Upper lobe of left lung (tissue), 4 donors: Measurements from ENCODE around the gene ARF5.

Experiments used
- POLR2A ChIP-seq, 4 donors: fragments of 450-650 bp; IDR thresholded peaks; one replicate each; pipeline ENCODE4 v1.5.1; 2016 to 2017; ENCODE audit warnings: antibody characterized with exemption in 4 of 4, mild to moderate bottlenecking in 2 of 4
- POLR2AphosphoS5 ChIP-seq, 2 donors: sonication (generic); formaldehyde crosslinking; IDR thresholded peaks; one replicate each; pipeline ENCODE4 v1.5.1; 2017; ENCODE audit warnings: antibody characterized with exemption in 2 of 2
- TF ChIP-seq, protein P1 (sequence below), 6 experiments: fragments of 450-650 bp in 4 of 6; fragments of 200-600 bp in 2 of 6; sonication (generic) in 2 of 6; IDR thresholded peaks; one replicate each; pipeline ENCODE4 v1.5.1; 2016 to 2019; ENCODE audit warnings: antibody characterized with exemption in 6 of 6

DNA sequence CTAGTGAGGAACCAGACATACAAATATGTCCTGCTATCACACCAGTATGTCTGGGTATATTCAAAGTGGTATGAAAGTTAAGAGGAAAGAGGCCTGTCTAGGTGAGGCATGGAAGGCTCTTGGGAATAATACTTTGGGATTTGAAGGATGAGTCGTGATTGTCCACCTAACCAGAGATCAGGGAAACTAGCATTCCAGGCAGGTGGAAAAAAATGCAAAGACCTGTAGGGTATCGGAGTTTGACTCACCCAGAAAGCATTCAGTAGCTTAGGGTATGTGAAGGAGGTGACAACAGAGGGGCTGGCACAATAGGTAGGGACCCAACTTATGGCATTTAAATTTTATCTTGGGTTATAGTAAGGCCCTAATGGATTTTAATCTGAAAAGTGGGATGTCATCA is 1.9 kb upstream of the ARF5 start:
- TF ChIP-seq, protein P1, sequence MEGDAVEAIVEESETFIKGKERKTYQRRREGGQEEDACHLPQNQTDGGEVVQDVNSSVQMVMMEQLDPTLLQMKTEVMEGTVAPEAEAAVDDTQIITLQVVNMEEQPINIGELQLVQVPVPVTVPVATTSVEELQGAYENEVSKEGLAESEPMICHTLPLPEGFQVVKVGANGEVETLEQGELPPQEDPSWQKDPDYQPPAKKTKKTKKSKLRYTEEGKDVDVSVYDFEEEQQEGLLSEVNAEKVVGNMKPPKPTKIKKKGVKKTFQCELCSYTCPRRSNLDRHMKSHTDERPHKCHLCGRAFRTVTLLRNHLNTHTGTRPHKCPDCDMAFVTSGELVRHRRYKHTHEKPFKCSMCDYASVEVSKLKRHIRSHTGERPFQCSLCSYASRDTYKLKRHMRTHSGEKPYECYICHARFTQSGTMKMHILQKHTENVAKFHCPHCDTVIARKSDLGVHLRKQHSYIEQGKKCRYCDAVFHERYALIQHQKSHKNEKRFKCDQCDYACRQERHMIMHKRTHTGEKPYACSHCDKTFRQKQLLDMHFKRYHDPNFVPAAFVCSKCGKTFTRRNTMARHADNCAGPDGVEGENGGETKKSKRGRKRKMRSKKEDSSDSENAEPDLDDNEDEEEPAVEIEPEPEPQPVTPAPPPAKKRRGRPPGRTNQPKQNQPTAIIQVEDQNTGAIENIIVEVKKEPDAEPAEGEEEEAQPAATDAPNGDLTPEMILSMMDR (IDR thresholded peaks at IDR 0.05): no peak
- TF ChIP-seq POLR2A (IDR thresholded peaks at IDR 0.05) (no peak), POLR2AphosphoS5 (IDR thresholded peaks at IDR 0.05) (no peak)
